ENCODE results near the gene FBXW12. TPM values are rescaled to one million over a fixed set of nuclear protein-coding genes. Genes with fewer than 3 reads are reported as not detected.
A peak's percentile ranks its signal among the peaks of the same experiment; 100 is the strongest.

The FBXW12 gene
- total RNA-seq, 1 experiment from 2014 or later: 0.74 TPM

DNA sequence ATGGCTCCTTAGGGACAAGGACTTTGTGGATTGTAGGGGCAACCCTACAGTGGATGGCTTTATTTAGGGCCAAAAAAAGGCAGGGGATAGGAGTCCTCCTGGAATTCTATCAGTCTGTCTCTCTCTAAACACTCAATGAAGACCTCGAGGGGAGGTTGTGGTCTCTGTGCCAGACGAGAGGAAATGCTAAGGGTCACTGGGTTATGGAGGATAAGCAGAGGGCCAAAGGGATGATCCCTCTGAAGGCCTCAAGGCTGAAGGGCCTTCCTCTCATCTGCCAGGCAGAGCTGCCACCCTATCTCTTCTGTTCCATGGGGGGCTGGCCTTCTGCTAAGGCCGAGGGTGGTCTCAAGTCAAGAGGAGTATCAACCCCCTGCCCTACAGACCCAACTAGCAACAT, 30.9 kb downstream of the FBXW12 start:
- Histone ChIP-seq H3K4me2 (ENCODE audit: insufficient read depth, insufficient read length, low read length) (no peak overlapping the region), H2BK20ac (ENCODE audit: low read depth, low read length, poor library complexity, severe bottlenecking) (no peak overlapping the region), H3K79me1 (ENCODE audit: insufficient read depth, low read depth, low read length, poor library complexity, severe bottlenecking) (no peaks in the 10 kb centered on the region), H3K14ac (ENCODE audit: insufficient read depth, low read length) (no peak overlapping the region), H3K9me3 (ENCODE audit: control insufficient read depth, low read depth, low read length) (no peaks in the 10 kb centered on the region), H4K8ac (replicated peaks; ENCODE audit: insufficient read length, low read depth, low read length) (no peak overlapping the region), H3K23ac (ENCODE audit: insufficient read length, low read depth, low read length) (no peak overlapping the region), H3K18ac (ENCODE audit: insufficient read length, low read depth, low read length) (no peak overlapping the region), H3K4me1 (ENCODE audit: insufficient read depth, low read length) (0 out of 2 replicates have a peak, but pooled peaks cover 2% of the 10 kb centered on the region), H2AK5ac (ENCODE audit: insufficient read length, low read length) (no peak overlapping the region), H4K91ac (ENCODE audit: insufficient read length, low read depth, low read length) (no peak overlapping the region), H2AFZ (ENCODE audit: low read length) (no peak overlapping the region), H2BK15ac (ENCODE audit: low read depth, low read length) (no peak overlapping the region), H3K27me3 (ENCODE audit: insufficient read depth, low read length) (no peaks in the 10 kb centered on the region), H3K4ac (ENCODE audit: low read depth, low read length) (no peak overlapping the region), H4K5ac (ENCODE audit: insufficient read length, low read depth, low read length) (no peak overlapping the region), H3K23me2 (ENCODE audit: insufficient read length, low read depth, low read length, poor library complexity, severe bottlenecking) (no peaks in the 10 kb centered on the region), H2BK12ac (ENCODE audit: insufficient read length, low read depth, low read length) (no peak overlapping the region), H2BK120ac (ENCODE audit: low read depth, low read length, poor library complexity, severe bottlenecking) (no peak overlapping the region), H3K56ac (ENCODE audit: insufficient read length, low read depth, low read length) (no peak overlapping the region), H3K79me2 (ENCODE audit: insufficient read depth, low read length) (no peaks in the 10 kb centered on the region), H2BK5ac (ENCODE audit: insufficient read length, low read length) (no peak overlapping the region), H4K20me1 (ENCODE audit: control insufficient read depth, insufficient read depth, insufficient read length) (no peaks in the 10 kb centered on the region), H3T11ph (ENCODE audit: low read length) (no peak overlapping the region), H3K27ac (ENCODE audit: insufficient read length, low read depth, low read length) (no peak overlapping the region), H3K9ac (ENCODE audit: extremely low read depth, insufficient read length, low read length) (no peak overlapping the region)
- no peak overlapping the region for H3K4me3 Mint-ChIP-seq
- DNase-seq: no peak
- no peaks in the 10 kb centered on the region for H3K9me3 Mint-ChIP-seq
- H3K4me1 Mint-ChIP-seq: peaks cover 10% of the 10 kb centered on the region in 2 experiments
- peaks cover 31 to 68% (median 50%) of the 10 kb centered on the region in 3 experiments for H3K36me3 Mint-ChIP-seq (ENCODE audit: insufficient read depth in 1 of 3, low read depth in 3 of 3)
- TF ChIP-seq, protein P1, sequence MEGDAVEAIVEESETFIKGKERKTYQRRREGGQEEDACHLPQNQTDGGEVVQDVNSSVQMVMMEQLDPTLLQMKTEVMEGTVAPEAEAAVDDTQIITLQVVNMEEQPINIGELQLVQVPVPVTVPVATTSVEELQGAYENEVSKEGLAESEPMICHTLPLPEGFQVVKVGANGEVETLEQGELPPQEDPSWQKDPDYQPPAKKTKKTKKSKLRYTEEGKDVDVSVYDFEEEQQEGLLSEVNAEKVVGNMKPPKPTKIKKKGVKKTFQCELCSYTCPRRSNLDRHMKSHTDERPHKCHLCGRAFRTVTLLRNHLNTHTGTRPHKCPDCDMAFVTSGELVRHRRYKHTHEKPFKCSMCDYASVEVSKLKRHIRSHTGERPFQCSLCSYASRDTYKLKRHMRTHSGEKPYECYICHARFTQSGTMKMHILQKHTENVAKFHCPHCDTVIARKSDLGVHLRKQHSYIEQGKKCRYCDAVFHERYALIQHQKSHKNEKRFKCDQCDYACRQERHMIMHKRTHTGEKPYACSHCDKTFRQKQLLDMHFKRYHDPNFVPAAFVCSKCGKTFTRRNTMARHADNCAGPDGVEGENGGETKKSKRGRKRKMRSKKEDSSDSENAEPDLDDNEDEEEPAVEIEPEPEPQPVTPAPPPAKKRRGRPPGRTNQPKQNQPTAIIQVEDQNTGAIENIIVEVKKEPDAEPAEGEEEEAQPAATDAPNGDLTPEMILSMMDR (conservative IDR thresholded peaks at IDR 0.05): no peak
- no CpG with 5 or more reads among the region's 3 CpGs for WGBS (ENCODE audit: extremely low coverage, insufficient read length, low lambda C conversion rate)
- H3K27me3 Mint-ChIP-seq (ENCODE audit: low read depth): no peaks in the 10 kb centered on the region; the same call in 1 of the 2 replicates
- H3K27ac Mint-ChIP-seq: peak overlapping the region in 1 of 3 experiments; percentile 89; a peak in 2 of 7 replicates
